C4-2B (cell line): ENCODE data around the gene AUTS2.

Experiments used
- H3K27ac ChIP-seq: fragments of 450-650 bp; 2 replicates; pipeline ENCODE4 v1.5.1; 2017
- CTCF ChIP-seq: fragments of 450-650 bp; conservative IDR thresholded peaks from 2 replicates; pipeline ENCODE4 v1.5.1; 2017; ENCODE audit warnings: mild to moderate bottlenecking
- ZFX ChIP-seq: fragments of 450-650 bp; IDR thresholded peaks from 2 replicates; pipeline ENCODE4 v1.6.1; 2017

The AUTS2 gene

GRCh38 chr7:70759674-70760073 is 1161.4 kb downstream of the AUTS2 start:
- TF ChIP-seq ZFX (no peak), CTCF (no peak)

GRCh38 chr7:70761711-70762328 is 1163.5 kb downstream of the AUTS2 start:
- H3K27ac ChIP-seq = no peak overlapping the region

More at GRCh38 chr7:70759674-70760073, 1161.4 kb downstream of the AUTS2 start:
- no peak overlapping the region for H3K27ac ChIP-seq

GRCh38 chr7:70762696-70763095 is 1164.4 kb downstream of the AUTS2 start:
- TF ChIP-seq CTCF (no peak), ZFX (no peak)
- H3K27ac ChIP-seq = no peak overlapping the region

More at GRCh38 chr7:70761711-70762328, 1163.5 kb downstream of the AUTS2 start:
- TF ChIP-seq CTCF (no peak), ZFX (no peak)

GRCh38 chr7:70763961-70764691 is 1165.9 kb downstream of the AUTS2 start:
- TF ChIP-seq CTCF = no peak
- no peak for TF ChIP-seq ZFX
- no peak overlapping the region for H3K27ac ChIP-seq

GRCh38 chr7:70764701-70765208 is 1166.5 kb downstream of the AUTS2 start:
- no peak overlapping the region for H3K27ac ChIP-seq
- no peak for TF ChIP-seq CTCF
- TF ChIP-seq ZFX = no peak

GRCh38 chr7:70765651-70766050 is 1167.4 kb downstream of the AUTS2 start:
- TF ChIP-seq ZFX (no peak), CTCF (no peak)

GRCh38 chr7:70766109-70766508 is 1167.8 kb downstream of the AUTS2 start:
- TF ChIP-seq CTCF = no peak
- no peak for TF ChIP-seq ZFX
- H3K27ac ChIP-seq = no peak overlapping the region

More at GRCh38 chr7:70765651-70766050, 1167.4 kb downstream of the AUTS2 start:
- H3K27ac ChIP-seq = no peak overlapping the region
